Mucosa of rectum (tissue), 2 donors: Measurements from ENCODE around the gene DUS3L.
A peak's percentile ranks its signal among the peaks of the same experiment; 100 is the strongest.

ENCODE experiments used
- H3K27ac ChIP-seq, 2 donors: one replicate each; pipeline ENCODE4 v1.7.0; 2013; ENCODE audit warnings: inconsistent platforms in 2 of 2, low read depth in 2 of 2, low read length in 2 of 2
- H3K27me3 ChIP-seq, 2 donors: one replicate each; pipeline ENCODE4 v1.7.0; 2013; ENCODE audit warnings: low read length in 2 of 2; ENCODE audit not compliant: control insufficient read depth in 2 of 2, insufficient read depth in 2 of 2
- H3K36me3 ChIP-seq, 2 donors: one replicate each; pipeline ENCODE4 v1.7.0; 2013; ENCODE audit warnings: low read length in 2 of 2; ENCODE audit not compliant: control insufficient read depth in 2 of 2, insufficient read depth in 2 of 2
- H3K4me1 ChIP-seq, 2 donors: one replicate each; pipeline ENCODE4 v1.7.0; 2013; ENCODE audit warnings: low read length in 2 of 2, mild to moderate bottlenecking in 1 of 2; ENCODE audit not compliant: control insufficient read depth in 2 of 2, insufficient read depth in 2 of 2
- H3K4me3 ChIP-seq, 2 donors: one replicate each; pipeline ENCODE4 v1.7.0; 2013; ENCODE audit warnings: low read length in 2 of 2
- H3K9ac ChIP-seq, 2 donors: one replicate each; pipeline ENCODE4 v1.7.0; 2013; ENCODE audit warnings: low read length in 2 of 2, low read depth in 1 of 2, mild to moderate bottlenecking in 1 of 2
- H3K9me3 ChIP-seq, 2 donors: one replicate each; pipeline ENCODE4 v1.7.0; 2013; ENCODE audit warnings: low read length in 2 of 2; ENCODE audit not compliant: control insufficient read depth in 2 of 2
- donor health status: healthy.
- donor health status: Normal muscosa, but diverticular disease.

DUS3L gene

DNA sequence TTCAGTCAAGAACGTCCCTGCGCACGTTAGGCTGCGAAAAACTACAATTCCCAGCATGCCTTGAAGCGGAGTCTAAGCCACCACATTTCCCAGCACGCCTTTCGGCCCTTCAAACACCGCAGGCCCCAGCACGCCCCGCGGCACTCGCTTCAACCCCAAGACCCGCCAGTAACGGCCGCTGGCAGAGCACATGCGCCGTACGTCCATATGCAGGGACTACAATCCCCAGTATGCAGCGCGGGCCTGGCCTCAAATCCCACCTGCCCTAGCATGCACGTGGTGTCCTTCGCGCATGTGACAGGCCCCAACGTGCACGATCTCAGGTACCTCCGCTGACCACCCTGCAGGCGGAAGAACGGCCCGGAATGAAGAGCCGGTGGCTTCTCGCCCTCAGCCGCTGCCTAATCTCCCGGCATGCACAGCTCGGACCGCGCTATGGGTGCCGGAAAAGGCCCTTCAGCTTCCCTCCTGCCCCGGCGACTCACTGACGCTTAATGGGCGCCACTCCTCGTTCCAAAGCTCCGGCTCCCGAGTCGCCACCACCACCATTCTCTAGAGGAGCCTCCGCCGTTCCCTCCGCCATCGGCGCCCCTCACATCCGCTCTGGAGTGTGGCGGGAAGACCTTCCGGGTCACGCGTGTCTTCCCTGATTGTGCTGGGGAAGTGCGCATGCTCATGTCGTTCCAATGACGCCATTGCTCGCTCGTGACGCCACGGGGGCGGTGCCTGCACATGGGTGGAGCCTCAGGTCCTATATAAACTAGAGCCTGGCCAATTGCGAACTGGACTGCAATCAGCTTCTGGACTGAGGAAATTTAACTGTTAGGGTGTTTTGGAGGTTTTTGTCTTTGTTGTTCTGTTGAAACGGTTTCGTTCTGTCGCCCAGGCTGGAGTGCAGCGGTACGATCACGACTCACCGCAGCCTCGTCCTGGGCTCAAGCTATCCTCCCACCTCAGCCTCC lies at the start of gene DUS3L:
TSS of gene DUS3L (minus strand) at position 605 of the 962 bp plus-strand sequence. CDS start at position 583, 22 bp downstream.
- no peaks in the 10 kb centered on the region for H3K9me3 ChIP-seq
- H3K27ac ChIP-seq = peak within 1 kb of the TSS; percentile 90 to 97
- H3K27me3 ChIP-seq = no peaks in the 10 kb centered on the region
- H3K9ac ChIP-seq = peak within 1 kb of the TSS; percentile 94
- peaks cover 27 to 38% of the 10 kb centered on the region in 2 donors for H3K36me3 ChIP-seq
- H3K4me1 ChIP-seq = peaks cover 4 to 7% of the 10 kb centered on the region in 2 donors
- H3K4me3 ChIP-seq = peak within 1 kb of the TSS; percentile 90 to 97

GRCh38 chr19:5839065-5840017 lies 48.4 kb upstream of the DUS3L start, which contains the start of gene FUT6:
TSS of gene FUT6 (minus strand) at chr19:5839702. CDS start at chr19:5832567, 7,135 bp downstream.
- peaks cover 9 to 15% of the 10 kb centered on the region in 2 donors for H3K36me3 ChIP-seq
- H3K4me1 ChIP-seq = peaks cover 14 to 21% of the 10 kb centered on the region in 2 donors
- peak within 1 kb of the TSS; percentile 89 to 92 for H3K27ac ChIP-seq
- no peaks in the 10 kb centered on the region for H3K9me3 ChIP-seq
- peak within 1 kb of the TSS; percentile 86 to 92 for H3K9ac ChIP-seq
- peak within 1 kb of the TSS; percentile 67 to 84 for H3K4me3 ChIP-seq
- H3K27me3 ChIP-seq = no peaks in the 10 kb centered on the region

- peaks cover 14 to 21% of the 10 kb centered on the region in 2 donors for H3K4me1 ChIP-seq
- H3K9ac ChIP-seq = peak overlapping the region; percentile 86 to 92
- H3K27ac ChIP-seq = peak overlapping the region; percentile 89 to 92
- H3K36me3 ChIP-seq = peaks cover 7 to 14% of the 10 kb centered on the region in 2 donors
- no peaks in the 10 kb centered on the region for H3K27me3 ChIP-seq
- H3K4me3 ChIP-seq = peak overlapping the region; percentile 67 to 84
- H3K9me3 ChIP-seq = no peaks in the 10 kb centered on the region
Measured at GRCh38 chr19:5838353-5839064, 47.5 kb upstream of the DUS3L start.

DNA sequence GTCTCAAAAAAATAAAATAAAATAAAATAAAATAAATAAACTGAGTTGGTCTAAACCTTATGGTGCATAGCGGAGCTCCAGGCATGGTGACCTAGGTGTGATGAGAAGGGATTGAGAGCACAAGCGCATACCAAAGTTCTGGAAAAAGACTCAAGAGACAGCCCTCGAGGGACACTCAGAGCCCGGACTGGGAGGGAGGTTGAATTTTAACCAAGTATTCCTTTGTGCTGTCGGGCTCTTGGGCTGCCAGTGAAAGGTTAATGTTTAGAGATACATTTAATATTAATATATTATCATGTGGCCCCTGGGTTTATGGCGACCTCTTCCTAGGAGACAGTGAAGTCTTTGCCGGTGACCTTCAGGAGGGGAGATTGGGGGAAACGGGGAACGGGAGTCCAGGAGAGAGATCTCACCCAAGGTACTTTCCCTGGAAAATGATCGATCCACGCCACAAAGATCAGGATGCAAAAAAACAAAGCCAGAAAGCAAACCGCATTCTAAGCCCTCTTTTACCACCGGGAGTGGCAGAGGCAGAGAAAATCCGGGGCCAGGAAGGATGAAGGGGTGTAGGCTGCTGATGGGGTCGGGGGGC lies 46.9 kb upstream of the DUS3L start:
- peaks cover 14 to 21% of the 10 kb centered on the region in 2 donors for H3K4me1 ChIP-seq
- no peaks in the 10 kb centered on the region for H3K27me3 ChIP-seq
- peak overlapping the region; percentile 89 to 92 for H3K27ac ChIP-seq
- peak overlapping the region; percentile 86 to 92 for H3K9ac ChIP-seq
- H3K9me3 ChIP-seq = no peaks in the 10 kb centered on the region
- H3K4me3 ChIP-seq = peak overlapping the region; percentile 67 to 84
- peaks cover 2 to 8% of the 10 kb centered on the region in 2 donors for H3K36me3 ChIP-seq

DNA sequence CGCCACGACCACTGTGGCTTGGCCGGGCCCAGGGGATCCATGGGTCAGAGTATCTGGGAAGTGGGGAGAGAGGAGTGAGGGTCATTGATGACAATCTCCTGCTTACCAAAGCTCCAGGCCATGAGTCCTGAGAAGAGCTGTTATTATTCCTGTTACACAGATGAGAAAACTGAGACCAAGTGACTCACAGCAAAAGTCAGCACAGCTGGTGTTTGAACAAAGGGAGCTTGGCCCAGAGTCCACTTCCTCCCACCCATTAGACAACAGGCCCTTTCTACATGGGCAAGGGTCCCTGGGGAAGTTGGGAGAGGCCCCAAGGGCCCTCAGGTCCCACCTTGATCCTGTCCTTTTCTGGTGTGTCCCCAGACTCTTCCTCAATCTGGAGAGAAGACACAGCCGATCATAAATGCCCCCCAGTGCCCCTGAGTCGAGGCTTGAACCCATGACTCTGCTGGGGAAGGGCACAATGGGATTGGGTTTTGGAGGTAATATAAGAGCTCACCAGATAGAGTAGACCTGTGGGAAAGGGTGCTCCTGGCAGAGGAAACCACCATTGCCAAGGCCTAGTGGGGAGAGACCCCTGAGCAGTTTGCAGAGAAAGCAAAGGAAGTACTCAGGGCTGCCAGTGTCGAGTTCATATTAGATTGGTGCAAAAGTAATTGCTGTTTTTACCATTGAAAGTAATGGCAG lies 41.7 kb upstream of the DUS3L start:
- H3K27ac ChIP-seq = no peak overlapping the region
- peaks cover 9 to 13% of the 10 kb centered on the region in 2 donors for H3K4me1 ChIP-seq
- H3K27me3 ChIP-seq = no peaks in the 10 kb centered on the region
- no peaks in the 10 kb centered on the region for H3K9me3 ChIP-seq
- H3K36me3 ChIP-seq = peaks cover 5 to 19% of the 10 kb centered on the region in 2 donors
- no peak overlapping the region for H3K4me3 ChIP-seq
- no peak overlapping the region for H3K9ac ChIP-seq

DNA sequence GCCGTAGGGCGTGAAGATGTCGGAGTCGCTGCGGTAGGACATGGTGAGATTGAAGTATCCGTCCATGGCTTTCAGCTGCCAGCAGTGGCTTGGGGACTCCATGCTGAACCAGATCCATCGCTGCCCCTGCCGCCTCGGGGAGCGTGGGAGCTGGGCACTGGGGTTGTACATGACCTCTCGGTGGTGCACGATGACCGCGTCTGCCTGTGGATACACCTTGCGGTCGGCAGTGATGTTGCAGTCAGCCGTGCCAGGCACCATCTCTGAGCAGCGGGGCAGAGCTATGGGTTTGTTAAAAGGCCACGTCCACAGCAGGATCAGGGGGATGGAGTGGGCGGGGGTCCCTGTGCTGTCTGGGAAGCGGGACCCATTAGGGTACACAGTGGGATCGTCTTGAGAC lies 41.1 kb upstream of the DUS3L start:
- no peak overlapping the region for H3K27ac ChIP-seq
- H3K4me3 ChIP-seq = no peak overlapping the region
- H3K36me3 ChIP-seq = peaks cover 5 to 19% of the 10 kb centered on the region in 2 donors
- peaks cover 13 to 14% of the 10 kb centered on the region in 2 donors for H3K4me1 ChIP-seq
- H3K9me3 ChIP-seq = no peaks in the 10 kb centered on the region
- no peaks in the 10 kb centered on the region for H3K27me3 ChIP-seq
- H3K9ac ChIP-seq = no peak overlapping the region

- Histone ChIP-seq H3K9me3 (no peaks in the 10 kb centered on the region), H3K27ac (no peak overlapping the region), H3K36me3 (peaks cover 5 to 19% of the 10 kb centered on the region in 2 donors), H3K4me3 (no peak overlapping the region), H3K9ac (no peak overlapping the region), H3K27me3 (no peaks in the 10 kb centered on the region), H3K4me1 (peaks cover 11 to 19% of the 10 kb centered on the region in 2 donors)
Measured at GRCh38 chr19:5831159-5831558, 40.2 kb upstream of the DUS3L start.

- Histone ChIP-seq H3K9ac (no peak overlapping the region), H3K4me1 (peaks cover 11 to 19% of the 10 kb centered on the region in 2 donors), H3K4me3 (no peak overlapping the region), H3K27me3 (no peaks in the 10 kb centered on the region), H3K36me3 (peaks cover 5 to 14% of the 10 kb centered on the region in 2 donors), H3K9me3 (no peaks in the 10 kb centered on the region), H3K27ac (no peak overlapping the region)
Measured at GRCh38 chr19:5829567-5830310, 38.8 kb upstream of the DUS3L start.
